Activated T-cell treated with anti-CD3 and anti-CD28 coated beads, Interleukin-2, amount 50 U/mL, for 24 hours (primary cell): ENCODE data around the gene CKS1B.

ENCODE experiments used
- DNase-seq: peaks from one replicate; pipeline ENCODE4 v3.0.0-alpha.2; 2020
- H3K27ac Mint-ChIP-seq: 2 replicates; pipeline ENCODE4 v1.8.0; 2020; ENCODE audit warnings: mild to moderate bottlenecking, mixed read lengths
- H3K27me3 Mint-ChIP-seq: 2 replicates; pipeline ENCODE4 v1.8.0; 2020; ENCODE audit warnings: mixed read lengths
- H3K36me3 Mint-ChIP-seq: 2 replicates; pipeline ENCODE4 v1.8.0; 2020; ENCODE audit warnings: low read depth, mixed read lengths
- H3K4me1 Mint-ChIP-seq: 2 replicates; pipeline ENCODE4 v1.8.0; 2020; ENCODE audit warnings: low read depth, mixed read lengths
- H3K4me3 Mint-ChIP-seq: 2 replicates; pipeline ENCODE4 v1.8.0; 2020; ENCODE audit warnings: mild to moderate bottlenecking, moderate library complexity, mixed read lengths
- H3K9me3 Mint-ChIP-seq: 2 replicates; pipeline ENCODE4 v1.8.0; 2020; ENCODE audit warnings: mixed read lengths

CKS1B gene

DNA sequence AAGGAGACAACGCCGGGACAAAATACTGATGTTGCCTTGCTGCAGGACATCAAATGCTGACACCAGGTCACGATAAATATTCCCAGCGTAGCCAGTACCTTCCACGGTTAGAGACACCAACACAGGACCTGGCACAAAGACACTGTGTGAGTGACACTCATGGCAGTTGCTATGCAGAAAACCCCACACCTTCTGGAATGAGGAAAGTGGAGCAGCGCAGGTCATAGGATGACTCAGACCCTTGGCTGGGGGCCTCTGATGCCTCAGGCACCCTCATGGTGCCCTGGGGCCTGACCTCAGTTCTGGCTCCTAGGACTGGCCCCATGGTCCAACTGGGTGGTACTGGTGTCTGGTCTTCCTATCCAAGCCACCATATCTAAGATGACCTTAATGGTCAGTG is 52.1 kb downstream of the CKS1B start:
- H3K9me3 Mint-ChIP-seq = no peaks in the 10 kb centered on the region
- no peak overlapping the region for H3K27ac Mint-ChIP-seq
- H3K4me3 Mint-ChIP-seq = no peak overlapping the region
- DNase-seq = no peak
- H3K4me1 Mint-ChIP-seq = no peaks in the 10 kb centered on the region
- H3K27me3 Mint-ChIP-seq = no peaks in the 10 kb centered on the region
- no peaks in the 10 kb centered on the region for H3K36me3 Mint-ChIP-seq
